HEK293 (cell line): Measurements from ENCODE around the gene SLC25A41.

ENCODE experiments used
- CTCF ChIP-seq: fragments of 450-650 bp; formaldehyde crosslinking; IDR thresholded peaks from 2 replicates; pipeline ENCODE4 v1.5.1; 2016; ENCODE audit warnings: missing biosample characterization, missing genetic modification characterization
- GLI4 ChIP-seq: fragments of 450-650 bp; formaldehyde crosslinking; IDR thresholded peaks from 2 replicates; pipeline ENCODE4 v1.5.1; 2016; ENCODE audit warnings: missing biosample characterization, missing genetic modification characterization
- HIC1 ChIP-seq: fragments of 450-650 bp; formaldehyde crosslinking; IDR thresholded peaks from 2 replicates; pipeline ENCODE4 v1.5.1; 2016; ENCODE audit warnings: missing biosample characterization, missing genetic modification characterization
- TCF7L2 ChIP-seq: IDR thresholded peaks from 2 replicates; pipeline ENCODE4 v1.6.1; 2011; ENCODE audit warnings: low read depth, mild to moderate bottlenecking, inconsistent platforms, low read length, moderate library complexity, borderline replicate concordance
- ZBTB1 ChIP-seq: fragments of 450-650 bp; formaldehyde crosslinking; IDR thresholded peaks from 2 replicates; pipeline ENCODE4 v1.5.1; 2016; ENCODE audit warnings: missing biosample characterization, missing genetic modification characterization
- ZNF2 ChIP-seq: fragments of 450-650 bp; formaldehyde crosslinking; IDR thresholded peaks from 2 replicates; pipeline ENCODE4 v1.5.1; 2016; ENCODE audit warnings: missing biosample characterization, missing genetic modification characterization
- ZNF211 ChIP-seq: fragments of 450-650 bp; formaldehyde crosslinking; IDR thresholded peaks from 2 replicates; pipeline ENCODE4 v1.5.1; 2016; ENCODE audit warnings: low read depth, missing biosample characterization, missing genetic modification characterization
- ZNF23 ChIP-seq: fragments of 450-650 bp; formaldehyde crosslinking; IDR thresholded peaks from 2 replicates; pipeline ENCODE4 v1.5.1; 2016; ENCODE audit warnings: missing biosample characterization, missing genetic modification characterization, borderline replicate concordance
- ZNF354C ChIP-seq: fragments of 450-650 bp; formaldehyde crosslinking; IDR thresholded peaks from 2 replicates; pipeline ENCODE4 v1.5.1; 2016; ENCODE audit warnings: missing biosample characterization, missing genetic modification characterization, low read depth, borderline replicate concordance
- ZNF747 ChIP-seq: fragments of 450-650 bp; formaldehyde crosslinking; IDR thresholded peaks from 2 replicates; pipeline ENCODE4 v1.5.1; 2016; ENCODE audit warnings: missing biosample characterization, missing genetic modification characterization
- TF ChIP-seq, protein P1 (sequence below): sonication (generic); formaldehyde crosslinking; IDR thresholded peaks from 2 replicates; pipeline ENCODE4 v1.8.1; 2022; ENCODE audit warnings: mild to moderate bottlenecking, moderate library complexity, missing genetic modification reagents

- TF ChIP-seq CTCF (tag by site-specific recombination): no peak
- no peak for TF ChIP-seq HIC1
- no peak for TF ChIP-seq GLI4
- no peak for TF ChIP-seq ZNF2 (tag by site-specific recombination)
- no peak for TF ChIP-seq ZNF23
- TF ChIP-seq ZNF747 (tag by site-specific recombination): no peak
- TF ChIP-seq, protein P1, sequence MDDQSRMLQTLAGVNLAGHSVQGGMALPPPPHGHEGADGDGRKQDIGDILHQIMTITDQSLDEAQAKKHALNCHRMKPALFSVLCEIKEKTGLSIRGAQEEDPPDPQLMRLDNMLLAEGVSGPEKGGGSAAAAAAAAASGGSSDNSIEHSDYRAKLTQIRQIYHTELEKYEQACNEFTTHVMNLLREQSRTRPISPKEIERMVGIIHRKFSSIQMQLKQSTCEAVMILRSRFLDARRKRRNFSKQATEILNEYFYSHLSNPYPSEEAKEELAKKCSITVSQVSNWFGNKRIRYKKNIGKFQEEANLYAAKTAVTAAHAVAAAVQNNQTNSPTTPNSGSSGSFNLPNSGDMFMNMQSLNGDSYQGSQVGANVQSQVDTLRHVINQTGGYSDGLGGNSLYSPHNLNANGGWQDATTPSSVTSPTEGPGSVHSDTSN (CRISPR knock-in tag): no peak
- TF ChIP-seq ZNF354C (tag by site-specific recombination): no peak
- TF ChIP-seq ZBTB1 (tag by site-specific recombination): no peak
- TF ChIP-seq ZNF211: no peak
- TF ChIP-seq TCF7L2: no peak
Measured at GRCh38 chr19:6416658-6417405, 16.7 kb downstream of the SLC25A41 start.
